Peyer's patch (tissue), 4 donors: ENCODE results near the gene UBASH3B.

ENCODE experiments used
- CTCF ChIP-seq, 6 experiments: fragments of 450-650 bp in 4 of 6; fragments of 200-600 bp in 2 of 6; sonication (generic) in 1 of 6; IDR thresholded peaks; one replicate each; pipeline ENCODE4 v1.5.1; 2017 to 2019; ENCODE audit warnings: antibody characterized with exemption in 6 of 6, mild to moderate bottlenecking in 3 of 6, moderate library complexity in 1 of 6
- POLR2A ChIP-seq, 2 donors: fragments of 450-650 bp; IDR thresholded peaks; one replicate each; pipeline ENCODE4 v1.5.1; 2017; ENCODE audit warnings: antibody characterized with exemption in 2 of 2, mild to moderate bottlenecking in 2 of 2, moderate library complexity in 2 of 2

GRCh38 chr11:122796128-122796717, 140.7 kb downstream of the UBASH3B start:
- TF ChIP-seq POLR2A (IDR thresholded peaks at IDR 0.05) (no peak), CTCF (IDR thresholded peaks at IDR 0.05) (peak; percentile 66 to 79 (median 72))
